Activated CD4-positive, CD25-positive, alpha-beta regulatory T cell treated with anti-CD3 and anti-CD28 coated beads, Interleukin-2, amount 50 U/mL, for 16 hours (primary cell): ENCODE data around the gene MAPK7.

ENCODE experiments used
- DNase-seq: peaks from one replicate; pipeline ENCODE4 v3.0.0-alpha.2; 2020; ENCODE audit warnings: low read depth, low spot score

The MAPK7 gene

GRCh38 chr17:19380481-19381301 is 2.4 kb downstream of the MAPK7 start:
- DNase-seq: no peak

DNA sequence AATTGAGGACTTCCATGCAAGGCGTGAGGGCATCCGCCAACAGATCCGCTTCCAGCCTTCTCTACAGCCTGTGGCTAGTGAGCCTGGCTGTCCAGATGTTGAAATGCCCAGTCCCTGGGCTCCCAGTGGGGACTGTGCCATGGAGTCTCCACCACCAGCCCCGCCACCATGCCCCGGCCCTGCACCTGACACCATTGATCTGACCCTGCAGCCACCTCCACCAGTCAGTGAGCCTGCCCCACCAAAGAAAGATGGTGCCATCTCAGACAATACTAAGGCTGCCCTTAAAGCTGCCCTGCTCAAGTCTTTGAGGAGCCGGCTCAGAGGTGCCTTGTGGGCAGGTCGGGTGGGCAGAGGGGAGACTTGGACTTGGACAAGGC is 3.1 kb downstream of the MAPK7 start:
- no peak for DNase-seq

GRCh38 chr17:19381741-19382444 is 3.6 kb downstream of the MAPK7 start:
- DNase-seq: no peak

- no peak for DNase-seq
Measured at GRCh38 chr17:19382531-19383444, 4.5 kb downstream of the MAPK7 start.

GRCh38 chr17:19383681-19384470 is 5.6 kb downstream of the MAPK7 start:
- no peak for DNase-seq

DNA sequence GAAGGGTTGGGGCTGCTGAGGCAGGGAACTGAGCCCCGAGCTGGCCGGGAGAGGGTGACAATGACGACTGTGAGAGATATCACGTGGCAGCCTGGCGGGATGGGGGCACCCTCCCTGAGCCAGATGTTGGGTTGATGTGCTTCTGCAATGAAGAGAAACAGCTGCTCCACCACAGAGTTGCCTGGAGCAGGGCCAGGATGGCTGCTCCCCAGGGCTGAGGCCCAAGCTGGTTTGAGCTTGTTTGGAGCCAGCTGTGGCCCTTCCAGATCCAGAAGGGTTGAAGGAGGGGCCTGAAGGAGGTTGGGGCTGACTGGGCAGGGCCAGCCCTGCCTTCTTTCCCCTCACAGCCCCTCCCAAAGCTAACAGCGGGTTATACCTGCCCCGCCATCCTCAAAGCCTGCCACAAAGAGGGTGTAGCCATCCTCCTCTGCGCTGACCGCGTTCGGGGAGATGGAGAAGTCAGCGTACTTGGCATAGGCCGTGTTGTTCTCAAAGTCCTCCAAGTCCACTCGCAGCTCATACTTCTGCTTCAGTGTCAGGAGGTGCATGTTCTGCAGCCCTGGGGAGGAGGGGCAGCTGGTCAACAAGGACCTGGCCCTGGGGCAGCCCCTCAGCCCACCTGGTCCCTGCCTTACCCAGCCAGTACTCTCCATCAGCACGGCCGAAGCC is 6.6 kb downstream of the MAPK7 start:
- no peak for DNase-seq

DNA sequence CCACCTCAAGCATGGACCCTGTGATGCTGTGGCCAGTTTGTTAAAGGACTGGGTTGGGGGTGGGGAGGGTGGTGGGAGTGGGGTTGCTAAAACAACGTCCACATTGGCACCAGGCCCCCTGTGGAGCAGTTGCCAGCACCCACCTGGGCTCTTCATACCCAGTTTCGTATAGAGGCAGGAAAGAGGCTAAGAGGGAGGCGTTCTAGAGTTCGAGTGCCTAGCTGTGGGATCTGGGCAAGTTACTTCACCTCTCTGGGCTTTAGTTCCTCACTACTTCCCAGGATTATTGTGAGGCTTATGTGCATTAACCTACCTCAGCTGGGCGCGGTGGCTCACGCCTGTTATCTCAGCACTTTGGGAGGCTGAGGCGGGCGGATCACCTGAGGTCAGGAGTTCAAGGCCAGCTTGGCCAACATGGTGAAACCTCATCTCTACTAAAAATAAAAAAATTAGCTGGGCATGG is 7.3 kb downstream of the MAPK7 start:
- no peak for DNase-seq

- DNase-seq: no peak
Measured at GRCh38 chr17:19386051-19386929, 8.0 kb downstream of the MAPK7 start.

DNA sequence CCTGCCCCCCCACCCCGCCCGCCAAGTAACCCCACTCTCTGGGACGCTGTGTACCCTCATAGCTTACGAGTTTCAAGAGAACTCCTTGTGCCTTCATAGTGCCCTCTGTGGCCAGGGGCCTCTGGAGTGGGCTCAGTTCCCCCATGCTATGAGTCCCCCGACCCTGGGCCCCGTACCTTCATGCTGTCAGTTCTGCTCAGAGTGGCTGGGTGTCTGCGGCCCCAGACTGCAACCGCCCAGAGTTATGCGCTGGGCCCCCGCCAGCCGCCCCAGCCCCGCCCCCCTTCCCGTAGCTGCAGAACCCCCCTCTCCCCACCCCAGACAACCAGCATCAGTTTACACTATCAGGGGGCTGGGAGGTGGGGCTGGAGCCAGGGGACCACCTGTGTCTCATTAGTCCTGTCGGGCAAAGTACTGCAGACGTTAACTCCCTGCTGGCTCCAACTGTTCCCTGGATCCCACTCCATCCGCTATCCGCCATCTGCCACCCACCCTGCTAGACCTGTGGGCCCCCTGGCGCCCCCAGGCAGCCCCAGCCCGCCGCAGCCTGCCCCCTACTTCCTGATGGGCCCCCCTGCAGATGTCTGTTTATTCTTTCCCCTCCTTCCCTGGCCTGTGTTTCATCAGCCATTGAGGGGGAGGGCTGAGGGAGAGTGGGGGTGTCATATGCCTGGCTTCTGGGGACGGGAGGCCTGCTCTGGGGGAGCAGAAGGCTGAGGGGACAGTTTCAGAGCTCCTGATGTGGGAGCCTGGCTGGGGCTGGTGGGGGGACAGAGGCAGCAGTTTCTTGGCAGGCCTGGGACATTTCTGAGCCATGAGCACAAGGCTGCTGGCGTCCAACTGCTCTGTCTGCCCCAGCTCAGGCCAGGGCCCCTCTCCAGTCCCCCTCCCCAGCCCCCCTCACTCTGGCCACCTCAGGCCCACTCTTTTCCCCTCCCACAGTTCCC is 8.9 kb downstream of the MAPK7 start, which contains the start of gene MFAP4:
TSS of gene MFAP4 (minus strand) at position 217 of the 947 bp plus-strand sequence. CDS start at position 182, 35 bp downstream.
- no peak for DNase-seq

GRCh38 chr17:19387921-19388521 is 9.7 kb downstream of the MAPK7 start:
- DNase-seq: no peak

GRCh38 chr17:19388791-19389785 is 10.8 kb downstream of the MAPK7 start:
- DNase-seq: no peak

- no peak for DNase-seq
Measured at GRCh38 chr17:19390951-19391350, 12.7 kb downstream of the MAPK7 start.

- DNase-seq: no peak
Measured at GRCh38 chr17:19391432-19391831, 13.1 kb downstream of the MAPK7 start.

DNA sequence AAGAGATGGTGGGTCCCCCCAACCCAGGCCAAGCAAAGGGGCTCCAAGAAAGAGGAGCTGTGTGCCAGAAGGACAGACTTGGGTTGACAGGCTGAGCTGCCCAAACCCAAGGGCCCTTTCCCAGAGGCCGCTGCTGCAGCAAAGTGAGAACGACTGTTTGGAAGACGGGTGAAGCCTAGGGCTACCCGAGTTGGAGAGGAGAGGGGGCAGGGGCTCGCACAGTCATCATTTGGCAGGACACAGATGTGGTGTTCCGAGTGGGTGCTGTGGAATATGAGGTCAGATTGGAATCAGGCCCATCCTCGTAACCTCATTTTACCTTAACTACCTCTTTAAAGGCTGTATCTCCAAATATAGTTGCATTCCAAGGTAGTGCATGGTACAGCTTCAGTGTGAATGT is 14.0 kb downstream of the MAPK7 start:
- no peak for DNase-seq

DNA sequence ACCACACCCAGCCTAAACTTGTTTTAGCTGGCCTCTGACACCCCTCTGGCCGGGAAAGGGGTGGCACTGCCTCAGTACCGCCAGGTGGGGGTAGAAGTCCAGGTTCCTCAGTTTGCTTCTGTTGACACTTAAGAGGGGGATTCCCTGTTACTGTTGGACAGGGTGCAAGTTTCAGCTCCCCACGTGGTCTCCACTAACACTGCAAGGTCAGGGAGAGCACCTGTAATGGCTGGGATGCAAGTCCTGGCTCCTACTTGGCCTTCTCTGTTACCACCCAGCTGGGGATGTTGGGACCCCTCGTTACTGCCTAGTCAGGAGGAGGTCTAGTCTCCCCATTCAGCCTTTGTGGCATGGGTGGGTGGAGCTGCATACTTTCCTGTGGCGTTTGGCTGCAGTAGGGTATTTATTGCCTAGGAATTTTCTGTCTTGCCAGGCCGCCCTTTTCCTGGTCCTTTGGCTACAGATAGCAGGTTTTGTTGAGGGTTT is 19.3 kb downstream of the MAPK7 start:
- no peak for DNase-seq
